A549 (cell line): ENCODE data around the gene DBR1.

Experiments
- BHLHE40 ChIP-seq: IDR thresholded peaks from 2 replicates; pipeline ENCODE4 v1.6.1; 2012; ENCODE audit warnings: low read depth, low read length, inconsistent platforms
- CTCF ChIP-seq: fragments of >200 bp; sonication (Bioruptor Twin); formaldehyde crosslinking; IDR thresholded peaks from 3 replicates; pipeline ENCODE4 v1.5.1; 2016
- ELK1 ChIP-seq: fragments of 150-350 bp; IDR thresholded peaks from 2 replicates; pipeline ENCODE4 v1.6.1; 2014; ENCODE audit warnings: low read depth, mild to moderate bottlenecking, low read length
- HEYL ChIP-seq: fragments of 250-450 bp; sonication (Bioruptor Pico); IDR thresholded peaks from 2 replicates; pipeline ENCODE4 v1.8.0; 2021; ENCODE audit warnings: mild to moderate bottlenecking, moderate library complexity
- SMC3 ChIP-seq: fragments of >200 bp; sonication (Bioruptor Twin); formaldehyde crosslinking; IDR thresholded peaks from 3 replicates; pipeline ENCODE4 v1.6.1; 2018; ENCODE audit warnings: inconsistent platforms
- TP53 ChIP-seq: fragments of 250-450 bp; sonication (Bioruptor Pico); IDR thresholded peaks from 2 replicates; pipeline ENCODE4 v1.5.0; 2021; ENCODE audit warnings: mild to moderate bottlenecking, moderate library complexity

- TF ChIP-seq HEYL (no peak), ELK1 (no peak), SMC3 (no peak), BHLHE40 (no peak), CTCF (no peak), TP53 (CRISPR knock-in tag) (no peak)
These were observed 62.4 kb downstream of the DBR1 start for GRCh38 chr3:138112362-138112761.
